ENCODE measurements around the gene SNX20.

The SNX20 gene

GRCh38 chr16:50632927-50633800 is 47.9 kb downstream of the SNX20 start:
- DNase-seq: no peak

GRCh38 chr16:50631985-50632576 is 49.0 kb downstream of the SNX20 start:
- DNase-seq: no peak

DNA sequence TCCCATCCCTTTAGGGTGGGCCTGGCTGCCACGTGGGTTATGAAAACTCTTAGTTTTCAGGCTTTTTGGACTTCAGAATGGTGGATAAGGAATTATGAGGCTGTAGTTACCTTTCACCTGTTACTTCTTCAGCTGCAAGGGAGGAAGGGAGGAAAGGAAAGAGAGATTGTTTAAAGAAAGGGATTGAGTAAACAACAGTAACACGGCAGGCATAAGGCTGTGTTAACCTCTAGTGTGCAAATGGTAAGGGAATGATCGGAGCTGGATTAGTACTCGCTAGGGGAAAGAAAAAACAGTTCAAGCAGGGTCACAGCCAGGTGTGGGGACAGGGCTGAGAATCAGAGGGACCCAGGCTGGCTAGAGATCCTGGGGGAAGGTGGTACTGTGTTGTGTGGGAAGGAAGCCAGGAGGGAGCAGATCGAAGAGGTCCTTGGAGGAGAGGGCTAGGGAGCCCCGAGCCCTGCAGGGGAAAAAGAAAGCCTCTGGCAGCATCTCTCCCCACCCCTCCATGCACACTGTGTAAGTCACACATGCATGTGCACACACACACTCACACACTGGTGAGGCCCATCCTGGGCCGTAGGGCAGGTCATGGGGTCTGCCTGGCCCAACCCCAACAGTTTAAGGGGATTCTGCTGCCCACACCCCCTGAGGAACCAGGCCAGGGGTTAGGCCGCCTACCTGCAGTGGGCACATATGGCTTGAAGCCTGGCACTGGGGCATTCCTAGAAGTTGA is 49.7 kb downstream of the SNX20 start:
- no peak for DNase-seq

DNA sequence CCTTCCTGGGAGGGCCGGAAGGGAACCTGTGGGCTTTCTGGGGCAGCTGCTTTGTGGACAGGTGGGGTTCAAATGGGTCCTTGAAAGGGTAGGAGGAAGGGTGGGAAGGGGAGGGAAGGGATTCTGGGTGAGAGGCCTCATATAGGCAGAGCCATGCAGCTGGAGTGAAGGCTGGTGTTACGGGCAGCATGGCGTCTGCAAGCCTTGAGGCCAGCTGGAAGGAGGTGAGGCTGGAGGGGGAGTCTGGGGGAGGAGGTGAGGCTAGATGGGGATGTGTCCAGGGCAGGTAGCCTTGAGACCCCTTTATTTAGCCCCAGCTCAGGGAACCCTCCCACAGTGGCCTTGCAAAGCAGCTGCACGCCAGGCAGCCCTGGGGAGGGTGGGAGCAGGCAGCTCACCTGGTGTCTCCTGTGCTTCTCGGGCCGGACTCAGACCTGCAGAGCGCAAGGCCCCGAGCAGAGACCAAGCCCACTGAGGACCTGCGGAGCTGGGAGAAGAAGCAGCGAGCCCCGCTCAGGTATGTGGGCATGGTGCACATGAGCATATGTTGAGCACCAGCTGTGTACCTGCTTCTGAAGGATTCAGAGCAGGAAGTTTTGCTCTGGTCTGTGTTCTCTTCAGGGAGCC is 50.6 kb downstream of the SNX20 start:
- DNase-seq: no peak

- DNase-seq: no peak
These were observed 51.8 kb downstream of the SNX20 start for GRCh38 chr16:50629334-50629733.

GRCh38 chr16:50628156-50628802 is 52.8 kb downstream of the SNX20 start:
- DNase-seq: no peak

GRCh38 chr16:50627419-50627818 is 53.7 kb downstream of the SNX20 start:
- DNase-seq: no peak

- no peak for DNase-seq
These were observed 54.2 kb downstream of the SNX20 start for GRCh38 chr16:50626868-50627267.

- DNase-seq: no peak
These were observed 55.7 kb downstream of the SNX20 start for GRCh38 chr16:50625374-50625773.

DNA sequence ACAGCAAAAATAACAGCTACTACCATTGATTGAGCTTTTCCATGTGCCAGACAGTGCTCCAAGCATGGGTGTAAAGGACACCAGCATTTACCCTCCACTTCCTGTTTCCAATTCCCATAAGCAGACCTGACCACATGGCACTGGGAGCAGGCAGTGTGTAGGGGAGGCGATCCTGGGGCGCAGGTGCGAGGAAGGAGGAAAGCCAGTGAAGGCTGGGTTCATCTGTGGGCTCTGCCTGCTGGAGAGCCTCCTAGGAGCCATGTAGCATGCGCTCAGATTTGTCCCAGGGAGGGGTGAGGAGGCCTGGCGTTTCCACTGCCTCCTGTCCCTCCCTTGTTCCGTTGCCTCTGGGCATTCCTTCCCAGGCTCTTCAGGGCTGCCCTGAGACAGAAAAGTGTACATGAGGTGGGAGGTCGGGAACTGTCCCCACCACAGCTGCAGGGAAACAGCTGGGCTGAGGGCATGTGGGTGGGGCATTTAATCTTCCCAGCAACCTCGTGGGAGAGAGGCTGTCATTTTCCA is 56.6 kb downstream of the SNX20 start:
- DNase-seq: no peak

DNA sequence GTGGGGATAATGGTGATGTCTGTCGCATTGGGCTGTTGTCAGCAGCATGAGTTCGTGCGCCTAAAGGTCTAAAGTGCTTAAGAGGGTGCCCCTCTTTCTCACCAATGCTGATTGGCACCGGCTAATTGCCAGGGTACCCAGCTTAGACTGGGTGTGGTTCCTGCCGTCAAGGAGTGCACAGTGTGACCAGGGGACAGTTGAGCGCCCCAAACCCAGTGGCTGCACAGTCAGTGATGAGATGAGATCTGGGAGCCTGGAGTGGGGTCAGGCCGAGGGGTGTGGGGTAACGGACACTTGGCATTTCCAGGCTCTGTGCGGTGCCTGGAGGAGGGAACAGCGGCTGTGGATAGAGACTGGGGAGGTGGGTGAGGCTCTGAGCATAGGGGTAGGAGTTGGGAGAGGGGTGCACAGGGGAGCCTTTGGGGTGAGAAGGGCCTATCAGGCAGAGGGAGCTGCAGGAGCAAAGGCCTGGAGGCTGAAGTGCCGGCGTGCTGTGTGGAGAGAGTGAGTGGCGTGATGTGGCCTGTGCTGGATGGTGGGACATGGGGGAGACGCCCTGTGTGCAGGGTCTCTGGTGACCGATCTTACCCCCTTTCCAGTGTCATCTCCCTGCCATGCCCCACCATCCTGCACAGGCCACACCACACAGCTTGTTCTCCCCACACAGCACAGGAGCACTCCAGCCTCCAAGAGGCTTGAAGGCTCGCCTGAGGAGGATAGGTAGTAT is 58.3 kb downstream of the SNX20 start:
- no peak for DNase-seq

GRCh38 chr16:50622029-50622428 is 59.1 kb downstream of the SNX20 start:
- no peak for DNase-seq
